SU-DHL-6 (cell line): ENCODE results near the gene ELFN2.

Source experiments
- H2AFZ ChIP-seq: fragments of 200-600 bp; sonication (generic); 2 replicates; pipeline ENCODE4 v1.6.1; 2014; ENCODE audit warnings: low read depth, mild to moderate bottlenecking, moderate library complexity, mixed read lengths, antibody characterized with exemption, low read length; ENCODE audit not compliant: severe bottlenecking
- H3F3A ChIP-seq: fragments of 200-600 bp; shearing (Covaris generic); 2 replicates; pipeline ENCODE4 v1.6.0; 2016; ENCODE audit warnings: antibody characterized with exemption, mild to moderate bottlenecking; ENCODE audit not compliant: insufficient read depth
- H3K27ac ChIP-seq: fragments of 200-600 bp; sonication (generic); 2 replicates; pipeline ENCODE4 v1.5.1; 2016; ENCODE audit warnings: low read depth, mild to moderate bottlenecking, low read length, moderate library complexity, mixed read lengths
- H3K27me3 ChIP-seq: fragments of 200-600 bp; sonication (generic), shearing (Covaris generic); 2 replicates; pipeline ENCODE4 v1.6.0; 2014; ENCODE audit warnings: mild to moderate bottlenecking, low read length
- H3K36me3 ChIP-seq: fragments of 200-600 bp; sonication (generic); 2 replicates; pipeline ENCODE4 v1.6.1; 2014; ENCODE audit warnings: mild to moderate bottlenecking, low read length, mixed read lengths
- H3K4me2 ChIP-seq: fragments of 300-600, 200-600 bp; shearing (Covaris generic), sonication (generic); 2 replicates; pipeline ENCODE4 v1.6.0; 2014; ENCODE audit warnings: low read length, low read depth, mild to moderate bottlenecking; ENCODE audit not compliant: poor library complexity, severe bottlenecking
- H3K4me3 ChIP-seq: fragments of 200-600 bp; sonication (generic); 2 replicates; pipeline ENCODE4 v1.5.1; 2014; ENCODE audit warnings: antibody characterized with exemption, low read length, mild to moderate bottlenecking, mixed read lengths; ENCODE audit not compliant: insufficient read depth, poor library complexity, severe bottlenecking
- H3K79me2 ChIP-seq: fragments of 200-600 bp; sonication (generic); 2 replicates; pipeline ENCODE4 v1.6.1; 2014; ENCODE audit warnings: mild to moderate bottlenecking, low read length, moderate library complexity; ENCODE audit not compliant: insufficient read depth
- H3K9ac ChIP-seq: fragments of 200-600 bp; sonication (generic); 2 replicates; pipeline ENCODE4 v1.7.0; 2014; ENCODE audit warnings: mild to moderate bottlenecking, low read length
- H3K9me2 ChIP-seq: fragments of 200-600 bp; sonication (generic); replicated peaks from 2 replicates; pipeline ENCODE4 v1.6.1; 2014; ENCODE audit warnings: low read length; ENCODE audit not compliant: insufficient read depth
- H3K9me3 ChIP-seq: fragments of 200-600 bp; sonication (generic); 2 replicates; pipeline ENCODE4 v1.6.1; 2014; ENCODE audit warnings: low read length, mixed read lengths; ENCODE audit not compliant: insufficient read depth
- H4K20me1 ChIP-seq: fragments of 200-600 bp; sonication (generic); 2 replicates; pipeline ENCODE4 v1.6.1; 2014; ENCODE audit warnings: low read depth, mild to moderate bottlenecking, antibody characterized with exemption, low read length, moderate library complexity, mixed read lengths
- CTCF ChIP-seq: fragments of 200-600 bp; sonication (generic); IDR thresholded peaks from one replicate; pipeline ENCODE4 v1.5.1; 2017; ENCODE audit warnings: antibody characterized with exemption, mild to moderate bottlenecking, low read length, moderate library complexity; ENCODE audit not compliant: insufficient read depth, poor library complexity, severe bottlenecking
- EZH2phosphoT487 ChIP-seq: fragments of 200-600 bp; sonication (generic), shearing (Covaris generic); conservative IDR thresholded peaks from 2 replicates; pipeline ENCODE4 v1.6.1; 2018; ENCODE audit warnings: mild to moderate bottlenecking, antibody characterized with exemption, low read length, moderate library complexity, mixed read lengths

ELFN2 gene

DNA sequence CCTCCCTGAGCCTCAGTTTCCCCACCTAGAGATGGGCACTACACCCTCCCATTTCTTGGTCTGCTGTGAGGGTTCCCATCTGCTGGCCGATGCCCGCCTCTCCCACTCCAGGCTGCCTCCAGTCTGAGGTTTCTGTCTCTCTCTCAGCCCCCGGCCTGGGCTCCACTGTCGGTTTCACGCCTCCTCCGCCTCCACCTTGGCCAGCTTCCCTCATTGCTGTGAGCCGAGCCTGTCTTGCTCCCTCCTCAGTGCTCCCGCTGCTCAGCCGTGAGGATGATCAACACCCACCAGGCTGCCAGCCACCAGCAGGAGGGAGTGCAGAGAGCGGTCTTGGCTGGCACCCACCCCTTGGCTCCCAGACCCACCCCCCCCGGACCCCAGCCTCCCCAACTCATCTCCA is 83.9 kb downstream of the ELFN2 start:
- Histone ChIP-seq H3K79me2 (no peaks in the 10 kb centered on the region), H3K4me2 (no peak overlapping the region), H3K9me2 (no peaks in the 10 kb centered on the region), H4K20me1 (no peaks in the 10 kb centered on the region), H3K9me3 (no peaks in the 10 kb centered on the region), H3K36me3 (no peaks in the 10 kb centered on the region), H3K9ac (no peak overlapping the region), H3F3A (no peaks in the 10 kb centered on the region), H3K4me3 (no peak overlapping the region), H3K27ac (no peak overlapping the region), H2AFZ (no peak overlapping the region), H3K27me3 (no peaks in the 10 kb centered on the region)
- TF ChIP-seq EZH2phosphoT487 = no peak
- TF ChIP-seq CTCF = no peak

GRCh38 chr22:37342065-37342464 is 85.2 kb downstream of the ELFN2 start:
- Histone ChIP-seq H3F3A (no peaks in the 10 kb centered on the region), H3K79me2 (no peaks in the 10 kb centered on the region), H2AFZ (no peak overlapping the region), H3K4me2 (no peak overlapping the region), H3K4me3 (no peak overlapping the region), H3K9ac (no peak overlapping the region), H3K27me3 (no peaks in the 10 kb centered on the region), H3K27ac (no peak overlapping the region), H3K9me3 (no peaks in the 10 kb centered on the region), H3K9me2 (no peaks in the 10 kb centered on the region), H4K20me1 (no peaks in the 10 kb centered on the region), H3K36me3 (no peaks in the 10 kb centered on the region)
- no peak for TF ChIP-seq CTCF
- no peak for TF ChIP-seq EZH2phosphoT487

- H3K4me3 ChIP-seq = no peak overlapping the region
- TF ChIP-seq EZH2phosphoT487 = no peak
- no peak for TF ChIP-seq CTCF
- no peak overlapping the region for H2AFZ ChIP-seq
Measured at GRCh38 chr22:37340331-37341262, 86.7 kb downstream of the ELFN2 start.

More at GRCh38 chr22:37340331-37341262, 86.7 kb downstream of the ELFN2 start:
- Histone ChIP-seq H4K20me1 (no peaks in the 10 kb centered on the region), H3F3A (no peaks in the 10 kb centered on the region), H3K9me2 (no peaks in the 10 kb centered on the region), H3K36me3 (no peaks in the 10 kb centered on the region), H3K9me3 (no peaks in the 10 kb centered on the region), H3K27ac (no peak overlapping the region), H3K79me2 (no peaks in the 10 kb centered on the region), H3K27me3 (no peaks in the 10 kb centered on the region), H3K9ac (no peak overlapping the region), H3K4me2 (no peak overlapping the region)
